Fibroblast of pulmonary artery (primary cell): Measurements from ENCODE around the gene OTUB2.

Source experiments
- DNase-seq: peaks from one replicate; pipeline ENCODE4 v3.0.0-alpha.2; 2010; ENCODE audit warnings: low read depth
- H3K4me3 ChIP-seq: replicated peaks from 2 replicates; pipeline ENCODE4 v1.5.1; 2011; ENCODE audit warnings: low read depth, mild to moderate bottlenecking, control low read depth, low read length, moderate library complexity
- CTCF ChIP-seq: IDR thresholded peaks from 2 replicates; pipeline ENCODE4 v1.5.1; 2011; ENCODE audit warnings: mild to moderate bottlenecking, control low read depth, low read length, inconsistent platforms; ENCODE audit errors: missing control alignments

OTUB2 gene

GRCh38 chr14:94026173-94026888 is at the start of gene OTUB2:
TSS of gene OTUB2 (plus strand) at chr14:94026340. CDS start at chr14:94026538, 198 bp downstream.
- H3K4me3 ChIP-seq = peak within 1 kb of the TSS; percentile 61
- no peak for TF ChIP-seq CTCF
- DNase-seq = peak; percentile 99

GRCh38 chr14:93976477-93977057 is 49.6 kb upstream of the OTUB2 start, which contains the start of gene ASB2:
TSS of gene ASB2 (minus strand) at chr14:93976570. CDS start at chr14:93964539, 12,031 bp downstream.
- TF ChIP-seq CTCF = no peak

GRCh38 chr14:93977171-93977570 is 49.0 kb upstream of the OTUB2 start:
- TF ChIP-seq CTCF = no peak
- no peak for DNase-seq
- H3K4me3 ChIP-seq = no peak overlapping the region

More at GRCh38 chr14:93976477-93977057, 49.6 kb upstream of the OTUB2 start, which contains the start of gene ASB2:
- no peak for DNase-seq
- H3K4me3 ChIP-seq = no peak within 1 kb of the TSS

- no peak for TF ChIP-seq CTCF
- H3K4me3 ChIP-seq = no peak overlapping the region
- no peak for DNase-seq
Observed at GRCh38 chr14:93977790-93978581, 48.2 kb upstream of the OTUB2 start.

GRCh38 chr14:93978735-93979134 is 47.4 kb upstream of the OTUB2 start:
- DNase-seq = no peak
- no peak for TF ChIP-seq CTCF
- H3K4me3 ChIP-seq = no peak overlapping the region

GRCh38 chr14:93980456-93981201 is 45.5 kb upstream of the OTUB2 start:
- TF ChIP-seq CTCF = no peak
- DNase-seq = no peak
- H3K4me3 ChIP-seq = no peak overlapping the region
